NCI-H774 (cell line): Measurements from ENCODE around the gene DHODH.
"Not testable (repeated sequence)": the region's sequence is repeated elsewhere in the genome, so short reads cannot be mapped to it uniquely, and the experiment has no call there.

Experiments used
- DNase-seq: peaks from one replicate; lab custom pipeline; 2025; lab: John Stamatoyannopoulos, UW

DHODH gene

GRCh38 chr16:72054254-72054847 is 45.8 kb downstream of the DHODH start, which contains the start of gene HP:
Gene HP (plus strand): TSS chr16:72054505. CDS start chr16:72054653, 148 bp downstream.
- DNase-seq, result not testable (repeated sequence)

- no peak for DNase-seq
Observed at GRCh38 chr16:72055911-72056310, 47.4 kb downstream of the DHODH start.

GRCh38 chr16:72057313-72057712 is 48.8 kb downstream of the DHODH start:
- not testable (repeated sequence) for DNase-seq

GRCh38 chr16:72059060-72059459 is 50.5 kb downstream of the DHODH start:
- not testable (repeated sequence) for DNase-seq

GRCh38 chr16:72060405-72060804 is 51.9 kb downstream of the DHODH start:
- DNase-seq, result no peak

- DNase-seq, result no peak
Observed at GRCh38 chr16:72061564-72061963, 53.0 kb downstream of the DHODH start.

- no peak for DNase-seq
Observed at GRCh38 chr16:72064361-72064894, 55.9 kb downstream of the DHODH start.

GRCh38 chr16:72066747-72067146 is 58.2 kb downstream of the DHODH start:
- DNase-seq, result no peak

- no peak for DNase-seq
Observed at GRCh38 chr16:72068930-72069329, 60.4 kb downstream of the DHODH start.

- no peak for DNase-seq
Observed at GRCh38 chr16:72072514-72073342, 64.2 kb downstream of the DHODH start.

GRCh38 chr16:72073560-72074230 is 65.2 kb downstream of the DHODH start:
- DNase-seq, result no peak

GRCh38 chr16:72075067-72075466 is 66.5 kb downstream of the DHODH start:
- DNase-seq, result not testable (repeated sequence)
